ENCODE measurements around the gene KLHL3.

GRCh38 chr5:137627706-137628105, 108.2 kb downstream of the KLHL3 start:
- TF ChIP-seq POLR2A (IDR thresholded peaks at IDR 0.05): no peak
- no peak for TF ChIP-seq CTCF (IDR thresholded peaks at IDR 0.05)
- no peak for TF ChIP-seq EP300 (IDR thresholded peaks at IDR 0.05)
